ENCODE measurements around the gene NBPF3. TPM values are rescaled to one million over a fixed set of nuclear protein-coding genes. Genes with fewer than 3 reads are reported as not detected.

The NBPF3 gene
- total RNA-seq, 1 donor from 2014 or later = 6.7 TPM

GRCh38 chr1:21495225-21495820 lies 55.4 kb downstream of the NBPF3 start:
- peak; percentile 9 for ATAC-seq

GRCh38 chr1:21496063-21496462 lies 56.1 kb downstream of the NBPF3 start:
- no peak for ATAC-seq

- ATAC-seq = no peak
Measured at GRCh38 chr1:21496886-21497285, 56.9 kb downstream of the NBPF3 start.

GRCh38 chr1:21497466-21498061 lies 57.6 kb downstream of the NBPF3 start:
- ATAC-seq = no peak

GRCh38 chr1:21499283-21499950 lies 59.5 kb downstream of the NBPF3 start:
- no peak for ATAC-seq

- ATAC-seq = peak; percentile 10
Measured at GRCh38 chr1:21503706-21504377, 63.9 kb downstream of the NBPF3 start.

- no peak for ATAC-seq
Measured at GRCh38 chr1:21506804-21507203, 66.9 kb downstream of the NBPF3 start.

GRCh38 chr1:21507511-21508270 lies 67.8 kb downstream of the NBPF3 start:
- ATAC-seq = no peak

- ATAC-seq = peak; percentile 81
Measured at GRCh38 chr1:21508580-21509350, 68.8 kb downstream of the NBPF3 start.

- ATAC-seq = no peak
Measured at GRCh38 chr1:21509351-21510112, 69.6 kb downstream of the NBPF3 start, which contains the start of gene ALPL. Gene ALPL (plus strand): TSS chr1:21509423. CDS start chr1:21554082, 44,659 bp downstream.

- no peak for ATAC-seq
Measured at GRCh38 chr1:21510113-21510493, 70.2 kb downstream of the NBPF3 start.

GRCh38 chr1:21510885-21511578 lies 71.1 kb downstream of the NBPF3 start:
- no peak for ATAC-seq

- ATAC-seq = no peak
Measured at GRCh38 chr1:21511579-21512522, 71.9 kb downstream of the NBPF3 start.

GRCh38 chr1:21514245-21514644 lies 74.3 kb downstream of the NBPF3 start:
- ATAC-seq = peak; percentile 10

GRCh38 chr1:21517161-21517589 lies 77.2 kb downstream of the NBPF3 start:
- peak; percentile 76 for ATAC-seq

- ATAC-seq = peak; percentile 19
Measured at GRCh38 chr1:21517660-21518480, 77.9 kb downstream of the NBPF3 start.

GRCh38 chr1:21518774-21519455 lies 79.0 kb downstream of the NBPF3 start:
- no peak for ATAC-seq

Data from esophagus mucosa (tissue), 1 donor.